H9 (cell line): ENCODE results near the gene PRKCI. TPM values are rescaled to one million over a fixed set of nuclear protein-coding genes. Genes with fewer than 3 reads are reported as not detected.

Experiments
- DNase-seq: peaks from one replicate; pipeline ENCODE4 v3.0.0-alpha.2; 2017
- H2AFZ ChIP-seq: one replicate; pipeline ENCODE4 v1.6.1; 2013; ENCODE audit warnings: mild to moderate bottlenecking, low read length, control low read depth, moderate library complexity
- H2AK5ac ChIP-seq: 2 replicates; pipeline ENCODE4 v1.6.1; 2013; ENCODE audit warnings: low read length, control low read depth, mixed read lengths; ENCODE audit not compliant: insufficient read length
- H2BK120ac ChIP-seq: one replicate; pipeline ENCODE4 v1.6.1; 2013; ENCODE audit warnings: low read depth, mild to moderate bottlenecking, low read length, control low read depth, inconsistent platforms; ENCODE audit not compliant: poor library complexity, severe bottlenecking
- H2BK12ac ChIP-seq: 2 replicates; pipeline ENCODE4 v1.6.1; 2013; ENCODE audit warnings: low read length, control low read depth, mixed read lengths, low read depth; ENCODE audit not compliant: insufficient read length
- H2BK15ac ChIP-seq: 2 replicates; pipeline ENCODE4 v1.6.1; 2013; ENCODE audit warnings: low read depth, low read length, control low read depth
- H2BK20ac ChIP-seq: one replicate; pipeline ENCODE4 v1.6.1; 2013; ENCODE audit warnings: low read depth, mild to moderate bottlenecking, low read length, control low read depth, inconsistent platforms; ENCODE audit not compliant: poor library complexity, severe bottlenecking
- H2BK5ac ChIP-seq: 2 replicates; pipeline ENCODE4 v1.6.1; 2013; ENCODE audit warnings: low read length, control low read depth, mixed read lengths; ENCODE audit not compliant: insufficient read length
- H3K14ac ChIP-seq: 2 replicates; pipeline ENCODE4 v1.6.1; 2013; ENCODE audit warnings: low read length, control low read depth; ENCODE audit not compliant: insufficient read depth
- H3K18ac ChIP-seq: 2 replicates; pipeline ENCODE4 v1.6.1; 2013; ENCODE audit warnings: low read depth, mild to moderate bottlenecking, mixed read lengths, low read length, control low read depth; ENCODE audit not compliant: insufficient read length
- H3K23ac ChIP-seq: 2 replicates; pipeline ENCODE4 v1.6.1; 2013; ENCODE audit warnings: low read length, control low read depth, mixed read lengths, low read depth; ENCODE audit not compliant: insufficient read length
- H3K23me2 ChIP-seq: 2 replicates; pipeline ENCODE4 v1.6.1; 2013; ENCODE audit warnings: low read depth, mild to moderate bottlenecking, mixed read lengths, low read length, control low read depth; ENCODE audit not compliant: insufficient read length, poor library complexity, severe bottlenecking
- H3K27ac ChIP-seq: 2 replicates; pipeline ENCODE4 v1.5.1; 2013; ENCODE audit warnings: low read length, control low read depth, mixed read lengths, low read depth; ENCODE audit not compliant: insufficient read length
- H3K27me3 ChIP-seq: 2 replicates; pipeline ENCODE4 v1.6.1; 2013; ENCODE audit warnings: low read length, control low read depth, inconsistent platforms; ENCODE audit not compliant: insufficient read depth
- H3K4ac ChIP-seq: 2 replicates; pipeline ENCODE4 v1.6.1; 2013; ENCODE audit warnings: low read depth, mild to moderate bottlenecking, control low read depth, inconsistent platforms, low read length, moderate library complexity
- H3K4me1 ChIP-seq: 2 replicates; pipeline ENCODE4 v1.6.1; 2013; ENCODE audit warnings: low read length, control low read depth, inconsistent platforms; ENCODE audit not compliant: insufficient read depth
- H3K4me2 ChIP-seq: 2 replicates; pipeline ENCODE4 v1.6.1; 2013; ENCODE audit warnings: low read length, control low read depth, mixed read lengths; ENCODE audit not compliant: insufficient read length, insufficient read depth
- H3K56ac ChIP-seq: 2 replicates; pipeline ENCODE4 v1.6.1; 2013; ENCODE audit warnings: low read depth, mild to moderate bottlenecking, mixed read lengths, low read length, control low read depth; ENCODE audit not compliant: insufficient read length
- H3K79me1 ChIP-seq: 2 replicates; pipeline ENCODE4 v1.6.1; 2013; ENCODE audit warnings: low read depth, mild to moderate bottlenecking, moderate library complexity, low read length, control low read depth, inconsistent platforms; ENCODE audit not compliant: insufficient read depth, poor library complexity, severe bottlenecking
- H3K79me2 ChIP-seq: 2 replicates; pipeline ENCODE4 v1.6.1; 2013; ENCODE audit warnings: low read length, control low read depth, inconsistent platforms; ENCODE audit not compliant: insufficient read depth
- H3K9ac ChIP-seq: 2 replicates; pipeline ENCODE4 v1.6.1; 2013; ENCODE audit warnings: low read length, control low read depth, mixed read lengths; ENCODE audit not compliant: insufficient read length; ENCODE audit errors: extremely low read depth
- H3K9me3 ChIP-seq: one replicate; pipeline ENCODE4 v1.6.1; 2013; ENCODE audit warnings: low read depth, low read length, inconsistent platforms; ENCODE audit not compliant: control insufficient read depth
- H3T11ph ChIP-seq: one replicate; pipeline ENCODE4 v1.6.1; 2013; ENCODE audit warnings: mild to moderate bottlenecking, low read length, control low read depth, inconsistent platforms
- H4K20me1 ChIP-seq: one replicate; pipeline ENCODE4 v1.6.1; 2013; ENCODE audit not compliant: control insufficient read depth, insufficient read length, insufficient read depth
- H4K5ac ChIP-seq: 2 replicates; pipeline ENCODE4 v1.6.1; 2013; ENCODE audit warnings: low read depth, mild to moderate bottlenecking, mixed read lengths, low read length, control low read depth; ENCODE audit not compliant: insufficient read length
- H4K8ac ChIP-seq: replicated peaks from 2 replicates; pipeline ENCODE4 v1.6.1; 2013; ENCODE audit warnings: low read length, control low read depth, mixed read lengths, low read depth; ENCODE audit not compliant: insufficient read length
- H4K91ac ChIP-seq: 2 replicates; pipeline ENCODE4 v1.6.1; 2013; ENCODE audit warnings: low read depth, mild to moderate bottlenecking, moderate library complexity, mixed read lengths, low read length, control low read depth; ENCODE audit not compliant: insufficient read length
- H3K27ac Mint-ChIP-seq, 3 experiments: 2 replicates in 2 of 3; 3 replicates in 1 of 3; pipeline ENCODE4 v1.8.0; 2020 to 2021; ENCODE audit warnings: mixed read lengths in 3 of 3, mild to moderate bottlenecking in 1 of 3, moderate library complexity in 1 of 3
- H3K27me3 Mint-ChIP-seq: 2 replicates; pipeline ENCODE4 v1.8.0; 2021; ENCODE audit warnings: low read depth, mild to moderate bottlenecking, moderate library complexity, mixed read lengths
- H3K36me3 Mint-ChIP-seq, 3 experiments: 2 replicates in 2 of 3; 3 replicates in 1 of 3; pipeline ENCODE4 v1.8.0; 2020 to 2021; ENCODE audit warnings: low read depth in 3 of 3, mixed read lengths in 3 of 3; ENCODE audit not compliant: insufficient read depth in 1 of 3
- H3K4me1 Mint-ChIP-seq, 2 experiments: 2 replicates each; pipeline ENCODE4 v1.8.0; 2020; ENCODE audit warnings: mixed read lengths in 2 of 2
- H3K4me3 Mint-ChIP-seq, 2 experiments: 2 replicates in 1 of 2; 3 replicates in 1 of 2; pipeline ENCODE4 v1.8.0; 2020 to 2021; ENCODE audit warnings: mild to moderate bottlenecking in 2 of 2, mixed read lengths in 2 of 2, moderate library complexity in 1 of 2
- H3K9me3 Mint-ChIP-seq, 2 experiments: 2 replicates in 1 of 2; 3 replicates in 1 of 2; pipeline ENCODE4 v1.8.0; 2020; ENCODE audit warnings: mild to moderate bottlenecking in 2 of 2, mixed read lengths in 2 of 2, moderate library complexity in 1 of 2
- CTCF ChIP-seq: fragments of 200-600 bp; sonication (generic); conservative IDR thresholded peaks from 3 replicates; pipeline ENCODE4 v1.8.0; 2021; ENCODE audit warnings: antibody characterized with exemption, mild to moderate bottlenecking
- WGBS: extraction: QIAGEN DNeasy Blood & Tissue Kit; methylation state at CpG from one replicate; pipeline ENCODE4 v1.1.7; 2013; ENCODE audit warnings: missing lambda C conversion rate, low lambda C conversion rate, mixed read lengths; ENCODE audit not compliant: insufficient read length; ENCODE audit errors: extremely low coverage; 5-methylcytosine and 5-hydroxymethylcytosine counted together
- total RNA-seq: library from RNA; stranded (reverse); gene quantifications from 2 replicates; pipeline ENCODE4 v1.2.1, GENCODE V29; 2021

PRKCI gene
- total RNA-seq, 1 experiment from 2014 or later = 71.1 TPM

DNA sequence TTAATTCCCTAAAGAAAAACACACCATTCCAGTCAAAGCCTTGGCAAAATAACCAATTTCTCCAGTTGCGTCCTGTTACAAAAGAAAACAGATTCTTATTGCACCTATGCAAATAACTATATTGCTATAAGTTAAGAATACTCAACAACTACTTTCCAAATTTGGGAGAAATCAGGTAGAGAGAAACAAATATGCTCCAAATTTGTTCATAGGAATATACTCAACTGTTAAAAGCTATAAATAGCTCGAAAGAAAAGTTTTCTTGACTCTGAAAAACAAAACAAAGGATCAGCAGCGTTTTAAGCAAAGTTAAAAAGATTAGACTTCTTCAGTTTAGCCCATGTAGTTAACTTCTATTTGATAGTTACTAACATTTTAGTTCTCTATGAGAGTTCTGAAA lies 115.2 kb downstream of the PRKCI start:
- no peak overlapping the region for H2BK15ac ChIP-seq
- no peak for TF ChIP-seq CTCF
- no peak overlapping the region for H3K18ac ChIP-seq
- H2BK20ac ChIP-seq = no peak overlapping the region
- H3K9me3 ChIP-seq = peaks cover 6% of the 10 kb centered on the region
- Mint-ChIP-seq H3K4me3 (no peak overlapping the region), H3K9me3 (peaks cover 39 to 53% of the 10 kb centered on the region in 2 experiments), H3K4me1 (no peaks in the 10 kb centered on the region), H3K27ac (no peak overlapping the region), H3K36me3 (peaks cover 19 to 32% (median 22%) of the 10 kb centered on the region in 3 experiments), H3K27me3 (peaks cover 4% of the 10 kb centered on the region)
- H3K4me1 ChIP-seq = no peaks in the 10 kb centered on the region
- H4K8ac ChIP-seq = no peak overlapping the region
- no peak overlapping the region for H2BK120ac ChIP-seq
- H3K14ac ChIP-seq = no peak overlapping the region
- no peak overlapping the region for H2AFZ ChIP-seq
- DNase-seq = no peak
- no peaks in the 10 kb centered on the region for H3K79me2 ChIP-seq
- no peaks in the 10 kb centered on the region for H3K23me2 ChIP-seq
- H3K9ac ChIP-seq = no peak overlapping the region
- no peak overlapping the region for H3T11ph ChIP-seq
- no peak overlapping the region for H3K4ac ChIP-seq
- H2AK5ac ChIP-seq = no peak overlapping the region
- H4K91ac ChIP-seq = no peak overlapping the region
- no peak overlapping the region for H3K4me2 ChIP-seq
- H3K23ac ChIP-seq = no peak overlapping the region
- no peak overlapping the region for H3K56ac ChIP-seq
- H4K5ac ChIP-seq = no peak overlapping the region
- no peak overlapping the region for H3K27ac ChIP-seq
- no peak overlapping the region for H2BK5ac ChIP-seq
- WGBS = no CpG with 5 or more reads among the region's 3 CpGs
- H3K27me3 ChIP-seq = no peaks in the 10 kb centered on the region
- H3K79me1 ChIP-seq = no peaks in the 10 kb centered on the region
- H2BK12ac ChIP-seq = no peak overlapping the region
- no peaks in the 10 kb centered on the region for H4K20me1 ChIP-seq
